Fibroblast of pulmonary artery (primary cell): Measurements from ENCODE around the gene TRAM2.

Experiments
- DNase-seq: peaks from one replicate; pipeline ENCODE4 v3.0.0-alpha.2; 2010; ENCODE audit warnings: low read depth
- H3K4me3 ChIP-seq: replicated peaks from 2 replicates; pipeline ENCODE4 v1.5.1; 2011; ENCODE audit warnings: low read depth, mild to moderate bottlenecking, control low read depth, low read length, moderate library complexity
- CTCF ChIP-seq: IDR thresholded peaks from 2 replicates; pipeline ENCODE4 v1.5.1; 2011; ENCODE audit warnings: mild to moderate bottlenecking, control low read depth, low read length, inconsistent platforms; ENCODE audit errors: missing control alignments

TRAM2 gene

DNA sequence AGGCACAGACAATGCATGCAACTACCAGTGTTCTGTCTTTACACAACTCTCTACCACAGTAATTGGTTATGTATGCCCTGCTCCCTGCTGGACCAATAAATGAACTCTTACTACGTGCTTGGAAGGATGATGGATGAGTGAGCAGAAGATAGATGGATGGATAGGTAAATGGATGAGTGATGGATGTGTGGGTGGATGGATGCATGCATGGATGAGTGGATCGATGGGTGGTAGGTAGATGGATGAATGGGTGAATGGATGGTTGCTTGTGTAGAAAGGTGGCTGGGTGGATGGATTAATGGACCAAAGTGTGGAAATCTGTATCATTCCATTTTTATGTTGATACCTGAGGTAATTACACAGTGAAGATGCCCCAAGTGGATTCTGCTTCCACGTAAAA lies 10.1 kb upstream of the TRAM2 start:
- H3K4me3 ChIP-seq: no peak overlapping the region
- no peak for DNase-seq
- TF ChIP-seq CTCF: no peak

DNA sequence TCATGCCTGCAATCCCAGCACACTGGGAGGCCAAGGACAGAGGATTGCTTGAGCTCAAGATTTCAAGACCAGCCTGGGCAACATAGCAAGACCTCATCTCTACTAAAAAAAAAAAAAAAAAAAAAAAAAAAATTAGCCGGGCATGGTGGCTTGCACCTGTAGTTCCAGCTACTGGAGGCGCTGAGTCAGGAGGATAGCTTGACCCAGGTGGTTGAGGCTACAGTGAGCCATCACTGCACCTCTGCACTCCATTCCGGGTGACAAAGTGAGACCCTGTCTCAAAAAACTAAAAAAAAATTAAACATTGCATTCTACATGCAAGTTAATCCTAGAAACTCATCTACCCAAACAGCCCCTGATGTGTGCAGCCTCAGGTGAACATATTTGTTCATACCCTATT lies 7.3 kb upstream of the TRAM2 start:
- no peak for TF ChIP-seq CTCF
- DNase-seq: no peak
- H3K4me3 ChIP-seq: no peak overlapping the region

DNA sequence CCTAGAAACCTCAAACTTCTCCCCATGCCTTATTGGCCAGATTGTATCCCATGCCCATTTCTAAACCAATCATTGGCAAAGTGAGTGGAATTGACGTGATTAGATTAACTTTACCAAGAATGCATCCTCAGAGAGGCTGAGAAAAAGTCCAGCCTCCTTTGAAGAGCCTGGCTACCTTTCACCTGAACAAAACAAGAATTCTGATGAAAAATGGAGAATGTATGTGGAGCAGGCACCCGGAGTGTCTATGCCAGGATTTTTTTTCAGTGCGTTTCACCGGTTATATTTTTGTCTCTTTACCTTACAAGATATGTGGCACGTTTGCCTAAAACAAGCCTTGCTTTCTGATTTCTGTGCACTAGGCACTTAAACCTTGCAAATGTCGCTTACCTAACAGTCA lies 6.1 kb upstream of the TRAM2 start:
- TF ChIP-seq CTCF: no peak

DNA sequence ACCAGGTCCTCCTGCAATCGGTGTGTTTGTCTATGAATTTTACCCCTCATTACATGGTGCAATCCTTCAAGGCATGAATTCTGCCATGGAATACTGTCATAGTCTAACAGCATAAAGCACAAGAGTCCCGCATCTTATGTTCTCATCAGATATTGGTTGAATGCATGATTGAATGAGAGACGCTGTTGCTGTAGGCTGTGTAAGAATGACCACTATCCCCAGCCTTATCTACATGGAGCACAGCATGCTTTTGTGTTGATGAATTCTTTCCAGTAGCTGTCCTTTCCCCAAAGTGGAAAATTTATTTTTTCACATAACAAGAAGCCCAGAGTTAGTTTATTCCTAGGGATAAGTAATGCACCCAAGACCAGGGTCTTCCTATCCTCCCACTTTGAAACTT lies 5.6 kb upstream of the TRAM2 start:
- no peak for DNase-seq
- no peak for TF ChIP-seq CTCF
- no peak overlapping the region for H3K4me3 ChIP-seq

More for the DNA sequence above, 6.1 kb upstream of the TRAM2 start:
- H3K4me3 ChIP-seq: no peak overlapping the region
- no peak for DNase-seq

GRCh38 chr6:52580905-52581304 lies 4.0 kb upstream of the TRAM2 start:
- no peak for TF ChIP-seq CTCF
- no peak for DNase-seq
- H3K4me3 ChIP-seq: no peak overlapping the region

GRCh38 chr6:52579006-52579660 lies 2.3 kb upstream of the TRAM2 start:
- no peak overlapping the region for H3K4me3 ChIP-seq
- DNase-seq: no peak
- TF ChIP-seq CTCF: no peak

- DNase-seq: no peak
- no peak for TF ChIP-seq CTCF
- H3K4me3 ChIP-seq: peak overlapping the region; percentile 59
Observed at GRCh38 chr6:52577778-52578463, 1.1 kb upstream of the TRAM2 start.
